Neuron (in vitro differentiated cells): ENCODE measurements around the gene INPP5K.

Source experiments
- H2AFZ ChIP-seq: one replicate; pipeline ENCODE4 v1.6.1; 2013; ENCODE audit warnings: low read depth, mild to moderate bottlenecking, inconsistent platforms, low read length, moderate library complexity
- H3K27me3 ChIP-seq: one replicate; pipeline ENCODE4 v1.6.1; 2013; ENCODE audit warnings: low read length; ENCODE audit not compliant: insufficient read depth
- H3K36me3 ChIP-seq: one replicate; pipeline ENCODE4 v1.6.1; 2013; ENCODE audit warnings: low read length; ENCODE audit not compliant: insufficient read depth
- H3K4me1 ChIP-seq: one replicate; pipeline ENCODE4 v1.6.1; 2013; ENCODE audit warnings: low read length; ENCODE audit not compliant: insufficient read depth
- H3K4me3 ChIP-seq: 2 replicates; pipeline ENCODE4 v1.5.1; 2013; ENCODE audit warnings: mild to moderate bottlenecking, low read length, moderate library complexity
- H3K9me3 ChIP-seq: one replicate; pipeline ENCODE4 v1.6.1; 2013; ENCODE audit warnings: low read length

Gene INPP5K

DNA sequence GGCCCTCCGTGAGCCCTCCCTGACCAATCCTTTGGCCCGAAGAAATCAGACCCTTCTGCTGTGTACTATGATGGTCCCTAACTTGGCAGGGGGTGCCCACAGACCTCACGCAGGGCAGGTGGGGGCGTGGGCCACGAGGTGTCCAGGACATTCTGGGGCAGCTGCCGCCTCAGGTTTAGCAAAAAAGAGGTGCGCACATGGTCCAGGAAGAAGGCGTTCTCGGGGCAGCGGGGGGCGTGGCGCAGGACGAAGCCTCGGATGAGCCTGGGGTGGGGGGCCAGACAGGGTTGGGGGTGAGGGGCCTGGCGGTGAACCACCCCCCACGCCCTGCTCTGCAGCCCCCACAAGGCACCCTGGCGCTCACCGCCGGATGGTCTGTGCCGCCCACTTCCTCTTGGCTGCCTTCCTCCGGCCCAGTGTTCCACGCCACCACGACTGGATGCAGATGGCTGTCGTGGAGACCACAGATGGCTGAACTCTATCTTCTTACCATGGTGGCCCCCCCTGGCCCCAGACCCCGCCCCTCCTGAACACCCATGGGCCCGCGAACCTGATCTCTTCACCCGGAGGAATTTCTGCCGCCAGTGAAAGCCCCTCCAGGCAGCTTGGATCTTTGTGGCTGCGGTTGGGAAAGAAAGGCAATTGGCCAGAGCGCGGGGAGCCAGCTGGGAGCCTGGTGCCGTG, 46.2 kb downstream of the INPP5K start:
- Histone ChIP-seq H3K27me3 (no peaks in the 10 kb centered on the region), H3K36me3 (peaks cover 25% of the 10 kb centered on the region), H3K4me3 (no peak overlapping the region), H3K9me3 (no peaks in the 10 kb centered on the region), H2AFZ (no peak overlapping the region), H3K4me1 (no peaks in the 10 kb centered on the region)

DNA sequence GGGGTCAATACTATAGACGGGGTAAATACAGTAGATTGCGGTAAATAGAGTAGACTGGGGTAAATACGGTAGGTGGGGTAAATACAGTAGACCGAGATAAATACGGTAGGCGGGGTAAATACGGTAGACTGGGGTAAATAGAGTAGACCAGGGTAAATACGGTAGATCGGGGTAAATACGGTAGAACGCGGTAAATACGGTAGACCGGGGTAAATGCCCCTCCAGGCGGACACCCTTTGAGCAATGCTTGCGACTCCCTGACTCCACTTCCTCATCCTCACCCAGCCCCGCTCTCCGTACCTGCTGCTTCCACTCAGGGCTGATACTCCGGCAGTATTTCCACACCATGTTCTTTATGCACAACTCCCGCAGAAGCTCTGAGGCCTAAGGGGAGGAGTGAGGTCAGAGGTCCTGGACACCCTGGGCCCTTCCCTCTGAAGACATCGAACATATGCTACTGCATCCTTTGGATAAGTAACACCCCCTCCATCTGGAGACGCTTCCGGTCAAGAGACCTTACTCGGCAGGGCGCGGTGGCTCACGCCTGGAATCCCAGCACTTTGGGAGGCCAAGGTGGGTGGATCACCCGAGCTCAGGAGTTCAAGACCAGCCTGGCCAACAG, 47.1 kb downstream of the INPP5K start:
- Histone ChIP-seq H3K36me3 (peaks cover 25% of the 10 kb centered on the region), H2AFZ (no peak overlapping the region), H3K9me3 (no peaks in the 10 kb centered on the region), H3K27me3 (no peaks in the 10 kb centered on the region), H3K4me1 (no peaks in the 10 kb centered on the region), H3K4me3 (no peak overlapping the region)

DNA sequence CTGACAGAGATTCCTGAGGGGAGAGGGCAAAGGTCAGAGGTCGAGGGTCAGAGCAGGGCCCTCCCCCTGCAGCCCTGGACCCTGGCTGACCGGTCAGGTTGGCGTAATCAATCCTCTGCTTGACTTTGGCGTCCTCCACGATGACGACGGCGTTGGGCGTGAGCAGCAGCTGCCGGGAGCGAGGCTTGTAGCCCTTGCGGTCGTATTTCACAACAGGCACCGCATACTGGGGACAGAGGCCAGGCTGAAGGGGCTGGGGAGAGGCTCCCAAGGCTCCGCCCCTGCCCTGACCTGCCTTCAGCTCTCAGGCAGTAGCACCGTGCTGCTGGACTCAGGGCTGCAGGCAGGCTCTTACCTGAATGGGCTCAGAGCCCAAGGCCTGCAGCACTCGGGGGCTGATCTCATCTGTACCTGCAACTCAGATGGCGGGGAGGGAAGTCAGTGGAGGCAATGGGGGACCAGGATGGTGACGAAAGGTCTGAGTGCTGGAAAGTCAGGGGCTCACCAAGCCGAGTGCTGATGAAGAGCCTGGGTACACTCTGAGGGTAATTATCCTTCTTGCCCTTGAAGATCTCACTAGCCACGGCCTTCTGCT, 48.4 kb downstream of the INPP5K start:
- no peak overlapping the region for H3K4me3 ChIP-seq
- H3K9me3 ChIP-seq = no peaks in the 10 kb centered on the region
- H3K4me1 ChIP-seq = no peaks in the 10 kb centered on the region
- H3K27me3 ChIP-seq = no peaks in the 10 kb centered on the region
- peaks cover 25% of the 10 kb centered on the region for H3K36me3 ChIP-seq
- H2AFZ ChIP-seq = no peak overlapping the region

DNA sequence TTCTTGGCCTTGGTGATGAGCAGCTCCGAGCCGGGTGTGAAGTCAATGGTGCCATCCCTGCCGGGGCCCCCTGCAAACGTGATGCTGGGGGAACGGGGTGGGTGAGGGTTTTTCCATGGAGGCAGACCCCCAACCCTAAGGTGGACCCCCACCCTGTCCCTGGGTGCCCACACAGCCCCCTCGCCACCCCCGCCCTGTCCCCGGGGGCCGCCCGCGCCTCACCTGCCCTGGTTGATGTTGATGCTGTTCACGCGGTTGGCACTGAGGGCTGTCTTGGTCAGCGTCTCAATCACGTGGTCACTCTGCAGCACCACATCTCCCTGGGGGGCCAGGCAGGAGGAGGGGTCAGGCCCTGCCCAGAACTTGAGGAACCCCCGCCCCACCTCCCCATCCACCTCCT, 49.2 kb downstream of the INPP5K start:
- Histone ChIP-seq H3K4me1 (no peaks in the 10 kb centered on the region), H3K36me3 (peaks cover 25% of the 10 kb centered on the region), H3K27me3 (no peaks in the 10 kb centered on the region)

DNA sequence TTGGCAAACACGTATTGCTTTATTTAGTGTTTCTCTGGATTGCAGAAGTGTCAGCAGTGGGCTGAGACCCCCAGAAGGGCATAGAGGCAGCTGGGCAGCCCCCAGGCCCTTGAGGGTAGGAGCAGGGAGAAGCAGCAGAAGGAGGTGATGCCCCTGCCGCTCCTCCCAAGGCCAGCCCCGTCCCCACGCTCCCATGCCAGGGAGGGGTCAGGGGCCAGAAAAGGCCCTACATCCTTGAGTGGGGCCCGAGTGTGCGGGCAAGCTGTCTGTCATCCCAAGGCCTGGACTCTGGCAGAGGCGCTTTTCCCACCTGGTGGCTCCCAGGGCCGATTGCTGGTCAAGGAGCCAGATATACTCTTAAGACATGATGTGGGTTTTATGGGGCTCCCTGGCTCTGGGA, 52.2 kb downstream of the INPP5K start:
- H3K36me3 ChIP-seq = peaks cover 12% of the 10 kb centered on the region
- H3K4me1 ChIP-seq = no peaks in the 10 kb centered on the region
- H3K9me3 ChIP-seq = no peaks in the 10 kb centered on the region
- H2AFZ ChIP-seq = no peak overlapping the region
- no peak overlapping the region for H3K4me3 ChIP-seq
- no peaks in the 10 kb centered on the region for H3K27me3 ChIP-seq

More for the DNA sequence above, 49.2 kb downstream of the INPP5K start:
- Histone ChIP-seq H3K4me3 (no peak overlapping the region), H3K9me3 (no peaks in the 10 kb centered on the region), H2AFZ (no peak overlapping the region)

DNA sequence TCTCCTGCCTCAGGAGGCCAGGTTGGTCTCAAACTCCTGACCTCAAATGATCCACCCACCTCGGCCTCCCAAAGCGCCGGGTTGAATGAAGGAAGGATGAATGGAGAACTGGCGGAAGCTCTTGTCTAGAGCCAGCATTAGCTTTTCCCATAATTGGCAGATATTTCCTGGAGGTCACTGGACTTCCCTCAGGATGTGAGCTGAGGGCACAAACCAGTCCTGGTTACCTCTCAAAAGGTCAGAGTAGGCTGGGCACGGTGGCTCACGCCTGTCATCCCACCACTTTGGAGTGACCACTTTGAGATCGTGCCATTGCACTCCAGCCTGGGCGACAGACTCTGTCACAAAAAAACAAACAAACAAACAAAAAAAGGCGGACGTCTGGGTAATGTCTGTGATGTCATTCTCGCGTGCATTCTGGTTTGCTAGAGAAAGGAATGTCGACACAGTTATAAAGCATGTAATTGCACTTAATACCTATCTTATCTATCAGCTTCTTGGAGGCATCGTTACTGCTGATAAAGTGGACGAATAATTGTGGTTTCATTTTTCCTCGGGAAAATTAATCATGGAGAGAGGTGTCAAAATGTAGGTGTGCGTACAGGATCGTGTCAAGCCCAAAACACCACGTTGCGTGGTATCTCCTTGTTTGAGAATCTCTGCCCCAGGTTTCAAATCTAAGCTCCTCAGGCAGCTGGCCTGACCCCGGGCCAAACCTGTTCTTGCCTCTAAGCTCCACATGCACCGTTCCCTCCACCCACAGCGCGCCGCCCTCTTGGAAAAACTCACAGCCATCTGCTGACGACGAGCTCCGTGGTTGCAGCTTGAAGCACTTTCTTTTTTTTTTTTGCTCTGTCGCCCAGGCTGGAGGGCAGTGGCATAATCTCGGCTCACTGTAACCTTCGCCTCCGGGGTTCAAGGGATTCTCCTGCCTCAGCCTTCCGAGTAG, 54.0 kb downstream of the INPP5K start:
- Histone ChIP-seq H3K4me1 (no peaks in the 10 kb centered on the region), H3K27me3 (no peaks in the 10 kb centered on the region)

DNA sequence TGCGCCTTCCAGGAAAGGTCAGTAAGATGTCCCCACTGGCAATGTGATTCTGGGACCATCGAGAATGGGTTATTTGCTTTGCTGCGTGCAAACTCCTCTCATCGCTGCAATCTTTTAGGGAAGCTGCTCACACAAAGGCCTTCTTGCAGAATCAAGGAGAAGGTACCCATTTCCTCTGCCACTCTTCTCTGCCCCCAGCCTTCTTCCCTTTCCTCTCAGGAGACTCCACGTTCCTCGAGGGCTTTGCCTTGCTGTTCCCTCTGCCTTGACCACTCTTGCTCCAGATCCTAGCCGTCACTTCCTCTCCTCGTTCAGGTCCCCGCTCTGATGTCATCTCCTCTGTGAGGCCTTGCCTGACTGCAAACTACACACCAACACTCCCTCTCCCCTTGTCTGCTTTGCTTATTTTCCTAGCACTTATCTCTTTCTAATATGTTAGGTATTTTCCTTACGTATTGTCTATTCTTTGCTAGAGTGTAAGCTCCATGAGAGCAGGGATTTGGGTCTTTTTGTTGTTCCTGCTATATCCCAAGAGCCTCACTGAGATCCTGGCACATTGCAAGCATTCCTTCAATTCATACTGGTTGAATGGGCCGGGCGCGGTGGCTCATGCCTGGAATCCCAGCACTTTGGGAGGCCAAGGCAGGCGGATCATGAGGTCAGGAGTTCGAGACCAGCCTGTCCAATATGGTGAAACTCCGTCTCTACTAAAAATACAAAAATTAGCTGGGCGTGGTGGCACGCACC, 55.0 kb downstream of the INPP5K start:
- H3K9me3 ChIP-seq = no peaks in the 10 kb centered on the region
- H3K4me1 ChIP-seq = no peaks in the 10 kb centered on the region

More for the DNA sequence above, 54.0 kb downstream of the INPP5K start:
- no peak overlapping the region for H2AFZ ChIP-seq
- no peaks in the 10 kb centered on the region for H3K9me3 ChIP-seq
- peaks cover 5% of the 10 kb centered on the region for H3K36me3 ChIP-seq
- no peak overlapping the region for H3K4me3 ChIP-seq

DNA sequence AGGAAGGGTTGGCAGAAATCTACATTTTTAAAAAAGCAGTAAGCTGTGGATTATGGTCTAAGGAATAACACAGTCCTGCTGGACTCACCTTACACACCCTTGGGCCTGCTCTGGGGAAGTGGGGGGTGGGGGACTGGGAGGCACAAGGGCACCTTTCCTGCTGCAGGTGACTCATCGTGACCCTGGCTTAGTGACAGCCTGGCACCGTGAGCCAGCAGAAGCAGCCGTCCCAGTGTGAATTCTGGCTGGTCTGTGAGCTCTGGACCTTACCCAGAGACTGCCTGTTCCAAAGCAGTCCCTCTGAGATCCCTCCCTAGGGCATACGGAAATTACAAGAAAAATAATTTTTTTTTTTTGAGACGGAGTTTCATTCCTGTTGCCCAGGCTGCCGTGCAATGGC, 56.2 kb downstream of the INPP5K start:
- Histone ChIP-seq H3K4me1 (no peaks in the 10 kb centered on the region), H3K4me3 (no peak overlapping the region), H3K9me3 (no peaks in the 10 kb centered on the region), H2AFZ (no peak overlapping the region), H3K27me3 (no peaks in the 10 kb centered on the region), H3K36me3 (no peaks in the 10 kb centered on the region)

More for the DNA sequence above, 55.0 kb downstream of the INPP5K start:
- Histone ChIP-seq H3K36me3 (peaks cover 5% of the 10 kb centered on the region), H3K27me3 (no peaks in the 10 kb centered on the region), H3K4me3 (no peak overlapping the region), H2AFZ (no peak overlapping the region)

DNA sequence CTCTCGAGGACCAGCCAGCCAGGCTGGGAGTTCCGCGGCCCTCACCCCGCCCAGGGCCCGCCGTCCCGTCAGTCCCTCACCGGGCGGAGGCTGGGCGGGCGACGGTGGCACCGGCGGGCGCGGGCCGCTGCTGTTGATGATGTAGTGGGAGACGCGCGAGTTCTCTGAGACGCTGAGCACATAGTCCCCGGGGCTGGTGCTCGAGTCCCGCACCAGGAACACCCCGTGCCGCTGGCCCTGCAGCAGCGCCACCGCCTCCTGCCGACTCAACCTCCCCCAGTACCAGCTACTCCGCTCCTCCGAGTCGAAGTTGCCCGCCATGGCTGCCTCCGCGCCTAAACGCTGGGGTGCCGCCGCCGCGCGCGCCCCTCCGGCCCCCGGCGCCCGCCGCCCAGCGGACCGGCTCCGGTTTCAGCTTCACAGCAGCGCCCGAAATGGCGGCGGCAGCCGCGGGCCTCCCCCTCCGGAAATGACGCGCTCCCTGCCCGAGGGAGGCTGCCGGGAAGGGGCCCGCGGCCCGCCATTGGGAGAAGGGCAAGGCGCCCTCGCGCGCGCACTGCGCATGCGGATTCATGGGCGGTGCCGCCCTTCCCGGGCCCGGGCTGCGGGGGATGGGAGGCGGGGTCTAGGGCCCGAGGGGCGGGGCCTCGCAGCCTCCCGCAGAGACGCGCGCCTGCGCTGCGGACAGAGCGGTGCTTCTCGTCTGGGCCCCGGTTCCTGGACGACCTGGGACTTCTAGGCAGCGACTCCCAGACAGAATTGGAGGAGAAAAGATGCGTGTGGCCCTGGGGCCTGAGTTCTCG, 60.4 kb downstream of the INPP5K start, which contains the start of gene CRK:
CRK (minus strand) TSS at position 436 of the 803 bp plus-strand sequence; CDS start at position 321, 115 bp downstream.
- Histone ChIP-seq H3K27me3 (no peaks in the 10 kb centered on the region), H3K4me1 (peaks cover 10% of the 10 kb centered on the region), H3K4me3 (peak within 1 kb of the TSS; percentile 99), H2AFZ (peak within 1 kb of the TSS; percentile 74), H3K36me3 (peaks cover 15% of the 10 kb centered on the region), H3K9me3 (peaks cover 2% of the 10 kb centered on the region)

DNA sequence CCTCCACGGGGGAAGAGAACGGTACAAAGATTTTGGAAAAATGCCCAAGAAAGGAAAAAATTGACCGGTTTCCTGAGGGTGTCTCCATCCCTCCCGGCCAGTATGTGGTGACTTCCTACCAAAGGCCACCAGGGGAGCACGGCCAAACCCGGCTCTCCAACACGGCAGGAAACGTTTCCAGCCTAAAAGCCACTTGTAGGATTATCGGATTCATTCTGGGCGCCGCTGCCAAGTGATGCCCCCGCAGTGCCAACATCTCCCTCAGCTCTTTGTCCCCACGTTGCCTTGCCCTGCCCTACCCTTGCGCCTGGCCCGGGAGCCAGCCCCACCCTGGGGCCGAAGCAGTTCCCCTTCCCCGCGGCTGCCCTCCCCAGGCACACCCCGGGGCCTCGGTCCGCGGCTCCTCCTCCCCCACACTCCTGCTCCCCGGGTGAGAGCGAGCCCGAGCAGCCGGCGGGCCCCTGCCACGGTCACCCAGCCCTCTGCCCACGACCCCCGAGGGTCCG, 61.1 kb downstream of the INPP5K start:
- peak overlapping the region; percentile 59 for H2AFZ ChIP-seq
- peaks cover 15% of the 10 kb centered on the region for H3K36me3 ChIP-seq
- H3K4me3 ChIP-seq = peak overlapping the region; percentile 99
- peaks cover 10% of the 10 kb centered on the region for H3K4me1 ChIP-seq
- no peaks in the 10 kb centered on the region for H3K27me3 ChIP-seq
- H3K9me3 ChIP-seq = peaks cover 2% of the 10 kb centered on the region

DNA sequence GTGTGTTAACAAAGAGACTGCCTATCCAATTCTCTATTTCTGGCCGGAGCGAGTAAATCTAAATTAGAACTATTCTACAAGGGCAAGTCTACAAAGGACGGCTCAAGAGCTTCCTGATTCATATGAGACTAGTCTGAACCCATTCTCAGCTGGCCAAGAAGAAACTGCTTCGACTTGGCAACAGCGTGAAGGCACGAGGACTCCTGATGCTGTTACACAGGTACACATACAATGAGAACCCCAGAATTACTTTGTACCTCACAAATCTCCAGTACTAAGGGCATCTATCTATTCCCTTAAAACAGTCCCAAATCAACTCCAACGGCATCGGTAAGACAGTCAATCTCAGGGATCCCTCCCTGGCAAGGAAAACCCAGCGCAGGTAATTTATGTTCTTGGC, 61.9 kb downstream of the INPP5K start:
- no peak overlapping the region for H2AFZ ChIP-seq
- H3K27me3 ChIP-seq = no peaks in the 10 kb centered on the region
- peaks cover 15% of the 10 kb centered on the region for H3K36me3 ChIP-seq
- peaks cover 10% of the 10 kb centered on the region for H3K4me1 ChIP-seq
- H3K4me3 ChIP-seq = peak overlapping the region; percentile 99
- peaks cover 2% of the 10 kb centered on the region for H3K9me3 ChIP-seq
